SK-N-SH (cell line): ENCODE results near the gene TMEM234.

ENCODE experiments used
- CTCF ChIP-seq: fragments of 200-600 bp; sonication (generic); IDR thresholded peaks from 2 replicates; pipeline ENCODE4 v1.6.1; 2017; ENCODE audit warnings: antibody characterized with exemption, mild to moderate bottlenecking, moderate library complexity
- REST ChIP-seq: IDR thresholded peaks from 2 replicates; pipeline ENCODE4 v1.6.1; 2012; ENCODE audit warnings: mild to moderate bottlenecking, low read depth, low read length, moderate library complexity
- SMC3 ChIP-seq: IDR thresholded peaks from 2 replicates; pipeline ENCODE4 v1.6.1; 2012; ENCODE audit warnings: low read depth, low read length, improper control_type of control experiment

GRCh38 chr1:32269744-32270143 is 47.6 kb upstream of the TMEM234 start:
- TF ChIP-seq SMC3 (no peak), REST (no peak), CTCF (no peak)
